NCI-H345 (cell line): ENCODE data around the gene ERVW-1.

Source experiments
- DNase-seq: peaks from one replicate; lab custom pipeline; 2025; lab: John Stamatoyannopoulos, UW

ERVW-1 gene

DNA sequence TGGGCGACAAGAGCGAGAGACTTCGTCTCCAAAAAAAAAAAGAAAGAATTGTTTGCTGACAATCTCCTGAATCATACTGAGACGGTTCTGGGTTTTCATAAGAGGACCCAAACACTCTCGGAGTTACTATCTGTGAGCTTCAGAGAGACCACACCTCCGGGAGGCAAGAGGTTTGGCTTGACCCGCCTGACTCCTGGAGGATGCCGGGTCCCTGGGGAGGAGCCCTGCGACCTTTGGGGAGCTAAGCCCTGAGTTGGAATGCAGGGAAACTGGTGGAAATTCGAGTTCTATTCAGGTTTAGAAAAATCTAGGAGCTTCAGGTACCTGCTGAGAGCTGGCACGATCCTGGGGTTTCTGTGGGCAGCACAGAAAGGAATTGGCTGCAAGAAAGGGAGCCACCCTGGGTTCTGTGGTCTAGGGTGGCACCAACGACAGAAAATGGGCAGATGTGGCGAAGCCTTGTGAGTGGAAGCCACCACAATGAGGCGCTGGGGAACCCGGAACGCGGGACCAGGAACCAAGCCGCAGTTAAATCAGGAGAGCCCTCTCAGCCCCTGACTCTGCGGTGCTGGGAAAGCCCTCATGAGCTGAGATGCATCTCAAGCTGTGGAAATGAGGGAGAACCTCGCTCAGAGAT is 52.3 kb downstream of the ERVW-1 start:
- no peak for DNase-seq

DNA sequence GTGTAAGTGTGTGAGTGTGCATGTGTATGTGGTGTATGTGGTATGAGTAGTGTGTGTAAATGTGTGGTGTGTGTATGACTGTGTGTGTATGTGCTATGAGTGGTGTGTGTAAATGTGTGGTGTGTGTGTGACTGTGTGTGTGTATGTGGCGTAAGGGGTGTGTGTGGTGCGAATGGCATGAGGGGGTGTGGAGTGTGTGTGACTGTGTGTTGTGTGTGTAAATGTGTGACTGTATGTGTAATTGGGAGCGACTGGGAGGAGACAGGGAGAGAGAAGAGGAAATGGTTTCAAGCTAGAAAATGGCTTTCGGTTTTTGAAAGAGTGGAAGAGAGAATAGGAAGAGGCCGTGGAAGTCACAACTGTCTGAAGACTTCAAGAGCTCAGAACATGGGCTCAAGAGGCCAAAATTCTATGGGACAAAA is 54.0 kb downstream of the ERVW-1 start:
- no peak for DNase-seq

DNA sequence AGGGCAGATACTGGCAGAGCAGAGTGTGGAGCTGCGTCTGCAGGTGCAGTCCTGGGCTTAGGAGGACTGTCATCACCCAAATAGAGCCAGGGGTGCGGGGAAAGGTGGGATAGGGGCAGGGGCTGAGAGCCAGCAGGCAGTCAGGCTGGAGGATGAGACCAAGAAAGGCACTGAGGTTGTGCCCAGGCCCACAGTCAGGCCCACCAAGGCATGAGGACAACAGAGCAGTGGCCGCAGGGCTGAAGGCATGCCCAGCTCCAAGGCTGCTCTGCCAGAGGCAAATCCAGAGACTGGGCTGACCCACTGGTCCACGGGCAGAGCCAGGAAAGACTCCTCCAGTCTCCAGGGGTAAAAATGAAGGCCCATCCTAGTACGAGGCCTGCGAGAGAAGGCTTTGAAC is 54.8 kb downstream of the ERVW-1 start:
- no peak for DNase-seq

DNA sequence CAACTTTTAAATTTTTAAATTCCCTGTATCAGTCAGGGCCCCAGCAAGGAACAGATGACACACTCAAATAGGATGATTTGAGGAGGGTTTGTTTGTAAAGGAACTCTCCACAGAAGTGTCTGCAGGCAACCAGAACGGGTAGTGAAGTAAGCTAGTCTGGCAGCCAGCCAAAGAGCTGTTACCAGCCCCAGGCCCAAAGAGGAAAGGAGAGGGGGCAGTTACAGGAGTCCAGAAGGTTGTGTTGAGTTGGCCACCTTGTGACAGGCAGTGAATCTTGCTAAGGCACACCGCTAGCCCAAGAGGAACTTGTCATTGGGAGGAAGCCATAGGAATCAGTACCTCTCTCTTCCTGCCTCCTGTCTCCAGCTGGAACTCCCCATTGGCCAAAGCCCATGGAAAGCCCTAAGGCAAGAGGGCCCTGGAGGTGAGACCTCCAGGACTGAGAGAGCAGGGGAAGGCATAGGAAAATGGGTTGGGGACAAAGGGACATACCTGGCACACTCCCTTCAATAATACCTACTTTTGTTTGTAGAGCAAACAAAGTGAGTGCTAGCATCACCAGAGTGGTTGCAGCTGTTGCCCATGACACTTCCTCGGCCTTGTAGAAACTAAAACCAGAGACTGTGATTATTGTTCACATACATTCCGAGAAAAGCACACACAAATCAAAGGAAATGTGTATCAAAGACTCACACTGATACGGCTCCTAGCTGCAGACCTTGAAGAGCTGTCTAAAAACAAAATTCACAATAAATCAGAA is 55.9 kb downstream of the ERVW-1 start:
- peak; percentile 79 for DNase-seq
